ENCODE data around the gene WFS1. TPM values are rescaled to one million over a fixed set of nuclear protein-coding genes. Genes with fewer than 3 reads are reported as not detected.

The WFS1 gene
- total RNA-seq, 4 donors from 2014 or later, result 62.3 to 159 (median 104) TPM

- Histone ChIP-seq H3K27me3 (peaks cover 0 to 26% (median 0%) of the 10 kb centered on the region in 4 donors), H3K9me3 (no peaks in the 10 kb centered on the region), H3K4me1 (peaks cover 0 to 12% (median 7%) of the 10 kb centered on the region in 4 donors), H3K27ac (replicated peaks in 1 of 4) (no peak overlapping the region), H3K36me3 (no peaks in the 10 kb centered on the region), H3K4me3 (no peak overlapping the region)
- intact Hi-C loops (cut with DNase I), result no loop called here
- DNase-seq (ENCODE audit: extremely low spot score), result no peak
- WGBS, result 90% methylated on average over 13 of the region's 14 CpGs
- no peak for TF ChIP-seq POLR2A (IDR thresholded peaks at IDR 0.05; ENCODE audit: low read depth)
- TF ChIP-seq EP300 (IDR thresholded peaks at IDR 0.05), result no peak
- TF ChIP-seq POLR2AphosphoS5 (IDR thresholded peaks at IDR 0.05), result no peak
- TF ChIP-seq CTCF (IDR thresholded peaks at IDR 0.05), result no peak
These were observed 56.2 kb downstream of the WFS1 start for GRCh38 chr4:6325788-6326290.

- intact Hi-C loops (cut with DNase I), result loop anchor here (1.0 kb wide), 1 partner anchor 62 kb away; no protein-coding TSS in a partner anchor
- Histone ChIP-seq H3K27ac (replicated peaks in 1 of 4) (no peak overlapping the region), H3K4me1 (peaks cover 0 to 12% (median 7%) of the 10 kb centered on the region in 4 donors), H3K36me3 (no peaks in the 10 kb centered on the region), H3K4me3 (no peak overlapping the region), H3K9me3 (peaks cover 0 to 1% (median 0%) of the 10 kb centered on the region in 4 donors), H3K27me3 (peaks cover 0 to 26% (median 0%) of the 10 kb centered on the region in 4 donors)
- DNase-seq (ENCODE audit: extremely low spot score), result no peak
- TF ChIP-seq POLR2AphosphoS5 (IDR thresholded peaks at IDR 0.05), result no peak
- TF ChIP-seq EP300 (IDR thresholded peaks at IDR 0.05), result no peak
- no peak for TF ChIP-seq POLR2A (IDR thresholded peaks at IDR 0.05; ENCODE audit: low read depth)
- 97% methylated on average over 13 of the region's 28 CpGs for WGBS
These were observed 56.8 kb downstream of the WFS1 start for GRCh38 chr4:6326312-6327060.

GRCh38 chr4:6327220-6327917, 57.7 kb downstream of the WFS1 start:
- H3K4me1 ChIP-seq, result peaks cover 0 to 12% (median 7%) of the 10 kb centered on the region in 4 donors
- H3K27ac ChIP-seq (replicated peaks in 1 of 4), result no peak overlapping the region
- peaks cover 0 to 6% (median 0%) of the 10 kb centered on the region in 4 donors for H3K9me3 ChIP-seq
- intact Hi-C loops (cut with DNase I), result loop anchor here (1.0 kb wide), 1 partner anchor 63 kb away; no protein-coding TSS in a partner anchor
- no peaks in the 10 kb centered on the region for H3K36me3 ChIP-seq
- no peak overlapping the region for H3K4me3 ChIP-seq
- DNase-seq (ENCODE audit: extremely low spot score), result peak; percentile 93
- TF ChIP-seq CTCF (IDR thresholded peaks at IDR 0.05) (peak; percentile 95 to 98 (median 97)), POLR2AphosphoS5 (IDR thresholded peaks at IDR 0.05) (peak in 1 of 2 donors; percentile 40), POLR2A (IDR thresholded peaks at IDR 0.05; ENCODE audit: low read depth) (no peak), EP300 (IDR thresholded peaks at IDR 0.05) (no peak)
- WGBS, result 27% methylated on average over 4 of the region's 21 CpGs
- H3K27me3 ChIP-seq, result peaks cover 0 to 32% (median 0%) of the 10 kb centered on the region in 4 donors

GRCh38 chr4:6328526-6328925, 58.9 kb downstream of the WFS1 start:
- Histone ChIP-seq H3K27ac (replicated peaks in 1 of 4) (no peak overlapping the region), H3K36me3 (no peaks in the 10 kb centered on the region), H3K4me1 (peaks cover 0 to 12% (median 7%) of the 10 kb centered on the region in 4 donors), H3K4me3 (no peak overlapping the region), H3K9me3 (peaks cover 0 to 6% (median 0%) of the 10 kb centered on the region in 4 donors), H3K27me3 (peaks cover 0 to 42% (median 0%) of the 10 kb centered on the region in 4 donors)
- 66% methylated on average over 8 of the region's 8 CpGs for WGBS
- no peak for DNase-seq (ENCODE audit: extremely low spot score)
- TF ChIP-seq POLR2A (IDR thresholded peaks at IDR 0.05; ENCODE audit: low read depth) (no peak), POLR2AphosphoS5 (IDR thresholded peaks at IDR 0.05) (no peak)
- intact Hi-C loops (cut with DNase I), result loop anchor here (1.0 kb wide), 1 partner anchor 78 kb away; no protein-coding TSS in a partner anchor

- Histone ChIP-seq H3K4me3 (no peak overlapping the region), H3K4me1 (peaks cover 0 to 12% (median 7%) of the 10 kb centered on the region in 4 donors), H3K27ac (replicated peaks in 1 of 4) (no peak overlapping the region), H3K9me3 (peaks cover 0 to 6% (median 0%) of the 10 kb centered on the region in 4 donors), H3K36me3 (no peaks in the 10 kb centered on the region), H3K27me3 (peaks cover 0 to 54% (median 0%) of the 10 kb centered on the region in 4 donors)
- no peak for DNase-seq (ENCODE audit: extremely low spot score)
- intact Hi-C loops (cut with DNase I), result loop anchor here (10.0 kb wide), 2 partner anchors 215 to 335 kb away; no protein-coding TSS in a partner anchor
- TF ChIP-seq POLR2AphosphoS5 (IDR thresholded peaks at IDR 0.05) (no peak), CTCF (IDR thresholded peaks at IDR 0.05) (no peak), POLR2A (IDR thresholded peaks at IDR 0.05; ENCODE audit: low read depth) (no peak), EP300 (IDR thresholded peaks at IDR 0.05) (no peak)
- 83% methylated on average over 23 of the region's 28 CpGs for WGBS
These were observed 60.1 kb downstream of the WFS1 start for GRCh38 chr4:6329478-6330383.

All from esophagus muscularis mucosa (tissue), 4 donors.